SK-N-MC (cell line): ENCODE results near the gene PTPRG.

ENCODE experiments used
- DNase-seq: peaks from one replicate; pipeline ENCODE4 v3.0.0-alpha.2; 2011; ENCODE audit warnings: low read depth, low spot score
- H3K27ac ChIP-seq: fragments of 200-600 bp; sonication (generic); 2 replicates; pipeline ENCODE4 v1.5.1; 2016; ENCODE audit warnings: mixed run types
- H3K36me3 ChIP-seq: fragments of 200-600 bp; sonication (generic); 2 replicates; pipeline ENCODE4 v1.6.1; 2017; ENCODE audit warnings: antibody characterized with exemption, low read length, mixed read lengths; ENCODE audit not compliant: insufficient read depth
- H3K4me3 ChIP-seq: fragments of 200-600 bp; sonication (generic); 2 replicates; pipeline ENCODE4 v1.5.1; 2016
- H3K9ac ChIP-seq: fragments of 200-600 bp; sonication (generic); 2 replicates; pipeline ENCODE4 v1.8.0; 2017; ENCODE audit warnings: mixed run types, mixed read lengths; ENCODE audit not compliant: insufficient read length
- H3K9me3 ChIP-seq: fragments of 200-600 bp; sonication (generic); 2 replicates; pipeline ENCODE4 v1.6.1; 2017; ENCODE audit warnings: low read depth, mild to moderate bottlenecking, antibody characterized with exemption, low read length, moderate library complexity, mixed read lengths
- EZH2 ChIP-seq: fragments of 200-600 bp; sonication (generic); IDR thresholded peaks from one replicate; pipeline ENCODE4 v1.6.1; 2017; ENCODE audit warnings: antibody characterized with exemption
- FOXP2 ChIP-seq: optimal IDR thresholded peaks from 2 replicates; pipeline ENCODE3; 2011; ENCODE audit warnings: mild to moderate bottlenecking, moderate library complexity; ENCODE audit not compliant: insufficient read depth; ENCODE audit errors: extremely low read length, control extremely low read depth
- POLR2AphosphoS5 ChIP-seq: IDR thresholded peaks from 2 replicates; pipeline ENCODE4 v1.6.1; 2012; ENCODE audit warnings: mild to moderate bottlenecking, low read depth, low read length, borderline replicate concordance

The PTPRG gene

GRCh38 chr3:61907210-61907795 lies 345.9 kb downstream of the PTPRG start:
- TF ChIP-seq FOXP2 (no peak), EZH2 (no peak), POLR2AphosphoS5 (no peak)
- Histone ChIP-seq H3K36me3 (no peaks in the 10 kb centered on the region), H3K9ac (no peak overlapping the region), H3K9me3 (no peaks in the 10 kb centered on the region), H3K4me3 (no peak overlapping the region), H3K27ac (no peak overlapping the region)
- no peak for DNase-seq

GRCh38 chr3:61908382-61908781 lies 347.0 kb downstream of the PTPRG start:
- DNase-seq, result no peak
- H3K36me3 ChIP-seq, result no peaks in the 10 kb centered on the region
- no peak for TF ChIP-seq EZH2
- TF ChIP-seq FOXP2, result no peak
- TF ChIP-seq POLR2AphosphoS5, result no peak
- H3K9ac ChIP-seq, result no peak overlapping the region
- no peaks in the 10 kb centered on the region for H3K9me3 ChIP-seq
- no peak overlapping the region for H3K4me3 ChIP-seq
- H3K27ac ChIP-seq, result no peak overlapping the region

GRCh38 chr3:61910732-61911131 lies 349.4 kb downstream of the PTPRG start:
- Histone ChIP-seq H3K36me3 (no peaks in the 10 kb centered on the region), H3K27ac (no peak overlapping the region), H3K9me3 (no peaks in the 10 kb centered on the region), H3K4me3 (no peak overlapping the region), H3K9ac (no peak overlapping the region)
- DNase-seq, result no peak
- TF ChIP-seq EZH2, result no peak
- TF ChIP-seq FOXP2, result no peak
- TF ChIP-seq POLR2AphosphoS5, result no peak

DNA sequence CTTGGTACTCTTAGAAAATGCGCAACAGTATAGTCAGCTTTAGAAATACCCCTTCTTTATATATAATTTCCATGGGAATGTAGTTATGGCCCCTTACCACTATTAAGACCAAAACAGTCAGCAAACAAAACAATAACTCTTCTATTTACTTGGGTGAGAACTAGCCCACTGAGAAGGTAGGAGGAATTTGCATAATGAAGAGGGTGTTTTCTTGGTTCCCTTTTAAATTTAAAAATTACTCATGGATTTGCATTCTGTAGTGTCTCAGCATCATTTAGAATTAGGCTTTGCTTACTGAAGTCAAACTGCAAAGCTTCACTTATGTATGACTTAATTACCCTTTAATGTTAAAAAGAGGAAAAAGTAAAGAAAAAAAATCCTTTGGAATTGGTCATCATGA lies 350.8 kb downstream of the PTPRG start:
- Histone ChIP-seq H3K4me3 (no peak overlapping the region), H3K36me3 (no peaks in the 10 kb centered on the region), H3K9me3 (no peaks in the 10 kb centered on the region), H3K27ac (no peak overlapping the region), H3K9ac (no peak overlapping the region)
- no peak for TF ChIP-seq FOXP2
- TF ChIP-seq POLR2AphosphoS5, result no peak
- no peak for TF ChIP-seq EZH2
- DNase-seq, result no peak

- H3K27ac ChIP-seq, result no peak overlapping the region
- no peaks in the 10 kb centered on the region for H3K9me3 ChIP-seq
- no peak overlapping the region for H3K4me3 ChIP-seq
- no peaks in the 10 kb centered on the region for H3K36me3 ChIP-seq
- no peak for DNase-seq
- no peak for TF ChIP-seq POLR2AphosphoS5
- TF ChIP-seq FOXP2, result no peak
- no peak for TF ChIP-seq EZH2
- no peak overlapping the region for H3K9ac ChIP-seq
Observed at GRCh38 chr3:61913701-61914100, 352.3 kb downstream of the PTPRG start.

DNA sequence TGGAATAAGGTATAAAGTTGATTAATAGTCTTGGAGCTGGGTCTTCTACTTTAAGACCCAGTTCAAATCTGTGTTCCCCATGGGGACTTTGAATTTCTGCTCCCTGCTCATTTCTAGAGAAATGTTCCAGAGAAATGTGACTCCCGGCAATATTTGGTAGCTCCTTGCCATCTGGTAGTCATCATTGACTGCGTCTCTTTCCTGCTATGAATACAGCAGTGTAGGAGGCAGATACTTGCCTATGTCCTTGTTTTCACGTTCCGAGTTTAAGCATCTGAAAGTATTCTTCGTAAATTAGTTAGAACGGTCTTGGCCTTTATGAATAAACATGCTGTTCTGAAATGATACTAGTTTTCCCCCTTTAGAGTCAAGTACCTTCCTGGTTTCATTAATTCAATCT lies 352.9 kb downstream of the PTPRG start:
- Histone ChIP-seq H3K27ac (0 out of 2 replicates have a peak overlapping the region, but pooled peaks have one; percentile 46), H3K9ac (no peak overlapping the region), H3K4me3 (peak overlapping the region; percentile 26; the same call in 1 of the 2 replicates), H3K36me3 (no peaks in the 10 kb centered on the region), H3K9me3 (no peaks in the 10 kb centered on the region)
- no peak for DNase-seq
- no peak for TF ChIP-seq POLR2AphosphoS5
- no peak for TF ChIP-seq EZH2
- no peak for TF ChIP-seq FOXP2

DNA sequence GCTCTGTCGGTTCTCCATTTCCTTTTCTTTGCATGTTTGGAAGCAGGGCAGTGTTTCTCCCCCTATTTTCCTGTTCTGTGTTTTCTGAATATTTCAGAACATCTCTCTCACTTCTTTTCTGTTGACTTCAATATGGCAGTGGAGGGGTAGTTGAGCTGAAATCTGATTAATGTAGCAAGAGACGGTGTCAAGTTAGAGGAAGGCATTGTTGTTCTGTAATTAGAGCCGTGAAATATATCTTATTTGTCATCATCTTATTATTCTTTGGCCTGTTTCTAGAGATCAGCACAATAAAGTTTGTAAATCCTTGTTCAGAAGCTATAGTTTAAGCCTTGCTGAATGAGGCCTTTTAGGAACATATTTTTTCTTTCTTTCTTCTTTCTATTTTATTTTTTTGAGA lies 353.9 kb downstream of the PTPRG start:
- no peak overlapping the region for H3K4me3 ChIP-seq
- H3K9me3 ChIP-seq, result no peaks in the 10 kb centered on the region
- H3K9ac ChIP-seq, result no peak overlapping the region
- no peak for TF ChIP-seq FOXP2
- no peak for TF ChIP-seq EZH2
- no peak for TF ChIP-seq POLR2AphosphoS5
- no peaks in the 10 kb centered on the region for H3K36me3 ChIP-seq
- DNase-seq, result no peak
- no peak overlapping the region for H3K27ac ChIP-seq

DNA sequence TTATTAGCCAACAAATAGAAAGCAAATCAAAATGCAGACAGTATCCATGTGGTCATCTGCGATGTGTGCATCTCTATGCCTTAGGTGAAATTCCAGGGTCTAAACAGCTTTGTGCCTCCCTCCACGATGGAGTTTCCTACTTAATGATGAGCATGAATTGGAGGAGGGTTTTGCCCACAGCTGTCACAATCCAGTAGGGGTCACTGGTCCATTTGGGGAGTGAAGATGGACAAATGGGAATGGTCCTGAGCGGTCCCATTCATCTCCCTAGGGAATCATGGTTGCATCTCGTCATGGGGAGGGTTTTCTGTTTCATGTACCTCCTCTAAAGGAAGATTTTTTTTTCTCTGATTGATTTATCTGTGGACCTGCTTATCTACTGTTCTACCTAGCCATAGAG lies 358.0 kb downstream of the PTPRG start:
- H3K9ac ChIP-seq, result no peak overlapping the region
- TF ChIP-seq POLR2AphosphoS5 (no peak), EZH2 (no peak), FOXP2 (no peak)
- DNase-seq, result no peak
- no peaks in the 10 kb centered on the region for H3K36me3 ChIP-seq
- no peak overlapping the region for H3K27ac ChIP-seq
- H3K9me3 ChIP-seq, result no peaks in the 10 kb centered on the region
- H3K4me3 ChIP-seq, result no peak overlapping the region

GRCh38 chr3:61922118-61922517 lies 360.7 kb downstream of the PTPRG start:
- Histone ChIP-seq H3K36me3 (no peaks in the 10 kb centered on the region), H3K4me3 (no peak overlapping the region), H3K9me3 (no peaks in the 10 kb centered on the region), H3K27ac (no peak overlapping the region), H3K9ac (no peak overlapping the region)
- no peak for TF ChIP-seq FOXP2
- no peak for TF ChIP-seq EZH2
- no peak for TF ChIP-seq POLR2AphosphoS5
- DNase-seq, result no peak
